ENCODE data around the gene PLIN4. TPM values are rescaled to one million over a fixed set of nuclear protein-coding genes. Genes with fewer than 3 reads are reported as not detected.

The PLIN4 gene
- total RNA-seq, 1 experiment from 2014 or later = 2.3 TPM

DNA sequence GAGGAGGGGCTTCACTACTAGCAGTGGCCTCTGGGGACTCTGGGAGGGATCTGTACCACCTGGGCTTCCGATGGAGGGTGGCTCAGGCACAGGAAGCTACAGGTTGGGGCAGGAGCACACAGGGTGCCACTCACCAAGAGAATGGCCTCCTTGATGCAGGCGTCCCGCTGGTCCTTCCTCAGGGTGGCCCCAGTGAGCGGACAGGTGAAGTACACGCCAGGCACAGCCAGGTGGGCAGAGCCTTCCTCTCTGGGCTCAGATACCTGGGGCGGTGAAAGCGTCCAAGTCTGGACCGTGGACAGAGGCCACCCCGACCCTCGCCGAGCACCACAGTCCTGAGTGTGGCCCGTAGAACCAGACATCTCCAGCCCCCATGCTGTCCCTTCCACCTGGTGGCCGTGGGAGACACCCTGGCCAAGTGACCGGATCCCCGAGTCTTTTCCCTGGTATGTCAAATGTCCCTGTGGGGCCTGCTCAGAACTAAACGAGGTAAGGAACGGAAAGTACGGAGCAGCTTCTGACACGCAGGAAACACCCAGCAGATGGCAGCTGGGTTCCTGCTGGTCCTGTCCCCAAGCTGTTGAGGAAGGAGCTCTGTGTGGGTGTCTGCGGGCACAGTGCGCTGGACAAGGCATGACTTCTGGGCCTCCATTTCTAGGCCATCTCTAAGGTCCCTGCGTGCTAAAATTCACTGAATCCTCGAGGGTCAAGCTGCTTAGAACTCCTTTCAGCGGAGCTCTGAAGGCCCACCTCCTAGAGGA is 65.9 kb downstream of the PLIN4 start:
- Histone ChIP-seq H3K4me2 (ENCODE audit: low read length) (no peak overlapping the region), H4K20me1 (ENCODE audit: insufficient read depth) (no peaks in the 10 kb centered on the region), H3K9me3 (ENCODE audit: control insufficient read depth in 1 of 2, insufficient read depth in 1 of 2, low read depth in 1 of 2, low read length in 2 of 2) (no peaks in the 10 kb centered on the region), H3K9ac (ENCODE audit: low read length) (no peak overlapping the region), H3K4me1 (ENCODE audit: control insufficient read depth in 1 of 2, insufficient read depth in 2 of 2, low read length in 2 of 2) (peaks cover 6 to 10% of the 10 kb centered on the region in 2 experiments; a peak in 3 of 4 replicates), H2AFZ (ENCODE audit: low read depth, low read length, poor library complexity, severe bottlenecking) (no peak overlapping the region), H3K4me3 (replicated peaks in 1 of 2; ENCODE audit: low read depth in 1 of 2, low read length in 2 of 2) (no peak overlapping the region), H3K9me2 (ENCODE audit: insufficient read depth) (no peaks in the 10 kb centered on the region), H3K36me3 (ENCODE audit: control insufficient read depth in 1 of 2, insufficient read depth in 2 of 2, low read length in 2 of 2) (peaks cover 10 to 21% of the 10 kb centered on the region in 2 experiments), H3K27me3 (ENCODE audit: insufficient read depth, low read length) (no peaks in the 10 kb centered on the region), H3K79me2 (ENCODE audit: insufficient read depth, low read length) (peaks cover 18% of the 10 kb centered on the region), H3K27ac (ENCODE audit: low read depth, low read length) (no peak overlapping the region; the same call in 1 of the 2 replicates)
- BruUV-seq (replicated peaks) = no TSS peak
- POLR2A ChIA-PET = no interaction called here
- CTCF ChIA-PET = interaction anchor here (0.6 kb wide), 1 partner anchor 71 kb away, joined by 3 read pairs; no protein-coding TSS in a partner anchor
- TF ChIP-seq, protein P1, sequence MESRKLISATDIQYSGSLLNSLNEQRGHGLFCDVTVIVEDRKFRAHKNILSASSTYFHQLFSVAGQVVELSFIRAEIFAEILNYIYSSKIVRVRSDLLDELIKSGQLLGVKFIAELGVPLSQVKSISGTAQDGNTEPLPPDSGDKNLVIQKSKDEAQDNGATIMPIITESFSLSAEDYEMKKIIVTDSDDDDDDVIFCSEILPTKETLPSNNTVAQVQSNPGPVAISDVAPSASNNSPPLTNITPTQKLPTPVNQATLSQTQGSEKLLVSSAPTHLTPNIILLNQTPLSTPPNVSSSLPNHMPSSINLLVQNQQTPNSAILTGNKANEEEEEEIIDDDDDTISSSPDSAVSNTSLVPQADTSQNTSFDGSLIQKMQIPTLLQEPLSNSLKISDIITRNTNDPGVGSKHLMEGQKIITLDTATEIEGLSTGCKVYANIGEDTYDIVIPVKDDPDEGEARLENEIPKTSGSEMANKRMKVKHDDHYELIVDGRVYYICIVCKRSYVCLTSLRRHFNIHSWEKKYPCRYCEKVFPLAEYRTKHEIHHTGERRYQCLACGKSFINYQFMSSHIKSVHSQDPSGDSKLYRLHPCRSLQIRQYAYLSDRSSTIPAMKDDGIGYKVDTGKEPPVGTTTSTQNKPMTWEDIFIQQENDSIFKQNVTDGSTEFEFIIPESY (IDR thresholded peaks at IDR 0.05; ENCODE audit: extremely low read depth, insufficient replicate concordance, low read length) = no peak
- no peak for TF ChIP-seq SIN3A (IDR thresholded peaks at IDR 0.05; ENCODE audit: low read depth)
- TF ChIP-seq, protein P2, sequence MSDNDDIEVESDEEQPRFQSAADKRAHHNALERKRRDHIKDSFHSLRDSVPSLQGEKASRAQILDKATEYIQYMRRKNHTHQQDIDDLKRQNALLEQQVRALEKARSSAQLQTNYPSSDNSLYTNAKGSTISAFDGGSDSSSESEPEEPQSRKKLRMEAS (IDR thresholded peaks at IDR 0.05) = no peak
- TF ChIP-seq POLR2A (IDR thresholded peaks at IDR 0.05; ENCODE audit: borderline replicate concordance, extremely low read depth, insufficient read depth, insufficient read length) = no peak
- no peak for TF ChIP-seq ELF1 (IDR thresholded peaks at IDR 0.05; ENCODE audit: borderline replicate concordance, low read depth)
- no peak for TF ChIP-seq CEBPB (IDR thresholded peaks at IDR 0.05; ENCODE audit: low read depth)
- TF ChIP-seq ZFX (IDR thresholded peaks at IDR 0.05) = no peak
- TF ChIP-seq EGR1 (IDR thresholded peaks at IDR 0.05; ENCODE audit: low read depth) = no peak
- TF ChIP-seq EZH2 (IDR thresholded peaks at IDR 0.05) = no peak
- TF ChIP-seq, protein P3, sequence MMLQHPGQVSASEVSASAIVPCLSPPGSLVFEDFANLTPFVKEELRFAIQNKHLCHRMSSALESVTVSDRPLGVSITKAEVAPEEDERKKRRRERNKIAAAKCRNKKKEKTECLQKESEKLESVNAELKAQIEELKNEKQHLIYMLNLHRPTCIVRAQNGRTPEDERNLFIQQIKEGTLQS (IDR thresholded peaks at IDR 0.05) = no peak
- no peak for TF ChIP-seq EZH2phosphoT487 (IDR thresholded peaks at IDR 0.05; ENCODE audit: borderline replicate concordance)
- ATAC-seq (no peak), DNase-seq (ENCODE audit: low read depth, low spot score) (no peak)
- intact Hi-C loops (cut with micrococcal nuclease) = no loop called here
- RAD21 ChIA-PET (ENCODE audit: low non-redundant PET in 1 of 2, low total read pairs in 2 of 2, uncharacterized antibody in 2 of 2, unreplicated experiment in 2 of 2) = interaction anchor here in 1 of 2 experiments (0.7 kb wide), 1 partner anchor 184 kb away, joined by 3 read pairs; no protein-coding TSS in a partner anchor

Other genes starting within 250 kb of the PLIN4 start
- gene SHD, start 239.2 kb downstream of the PLIN4 start, total RNA-seq (2021; ENCODE audit: unreplicated experiment) = 2.0 TPM
- not detected for gene TMIGD2, start 216.1 kb downstream of the PLIN4 start, total RNA-seq (2021; ENCODE audit: unreplicated experiment)
- gene FSD1, start 213.9 kb downstream of the PLIN4 start, total RNA-seq (2021; ENCODE audit: unreplicated experiment) = 20.1 TPM
- gene STAP2, start 179.7 kb downstream of the PLIN4 start, total RNA-seq (2021; ENCODE audit: unreplicated experiment) = 2.1 TPM
- 24.3 TPM for gene MPND, start 174.9 kb downstream of the PLIN4 start, total RNA-seq (2021; ENCODE audit: unreplicated experiment)
- gene SH3GL1, start 117.9 kb downstream of the PLIN4 start, total RNA-seq (2021; ENCODE audit: unreplicated experiment) = 86.0 TPM
- gene CHAF1A, start 115.8 kb downstream of the PLIN4 start, total RNA-seq (2021; ENCODE audit: unreplicated experiment) = 69.9 TPM
- gene UBXN6, start 60.7 kb downstream of the PLIN4 start, total RNA-seq (2021; ENCODE audit: unreplicated experiment) = 76.5 TPM
- 75.2 TPM for gene HDGFL2, start 46.2 kb downstream of the PLIN4 start, total RNA-seq (2021; ENCODE audit: unreplicated experiment)
- gene PLIN5, start 16.7 kb upstream of the PLIN4 start, total RNA-seq (2021; ENCODE audit: unreplicated experiment) = 8.1 TPM
- gene LRG1, start 21.6 kb upstream of the PLIN4 start, total RNA-seq (2021; ENCODE audit: unreplicated experiment) = 1.3 TPM
- gene SEMA6B, start 41.2 kb upstream of the PLIN4 start, total RNA-seq (2021; ENCODE audit: unreplicated experiment) = 58.4 TPM
- 22.2 TPM for gene TNFAIP8L1, start 121.0 kb upstream of the PLIN4 start, total RNA-seq (2021; ENCODE audit: unreplicated experiment)
- gene MYDGF, start 151.9 kb upstream of the PLIN4 start, total RNA-seq (2021; ENCODE audit: unreplicated experiment) = 110 TPM
- 67.6 TPM for gene DPP9, start 205.4 kb upstream of the PLIN4 start, total RNA-seq (2021; ENCODE audit: unreplicated experiment)